Gastroesophageal sphincter (tissue), 3 donors: Measurements from ENCODE around the gene ROR1.

Source experiments
- POLR2A ChIP-seq, 2 donors: fragments of 450-650 bp; IDR thresholded peaks; one replicate each; pipeline ENCODE4 v1.6.1; 2017; ENCODE audit warnings: antibody characterized with exemption in 2 of 2, mild to moderate bottlenecking in 2 of 2, moderate library complexity in 1 of 2
- TF ChIP-seq, protein P1 (sequence below), 4 experiments: fragments of 200-600 bp in 2 of 4; fragments of 450-650 bp in 2 of 4; sonication (generic) in 1 of 4; IDR thresholded peaks; one replicate each; pipeline ENCODE4 v1.5.1; 2017 to 2019; ENCODE audit warnings: antibody characterized with exemption in 4 of 4, mild to moderate bottlenecking in 2 of 4, moderate library complexity in 2 of 4

DNA sequence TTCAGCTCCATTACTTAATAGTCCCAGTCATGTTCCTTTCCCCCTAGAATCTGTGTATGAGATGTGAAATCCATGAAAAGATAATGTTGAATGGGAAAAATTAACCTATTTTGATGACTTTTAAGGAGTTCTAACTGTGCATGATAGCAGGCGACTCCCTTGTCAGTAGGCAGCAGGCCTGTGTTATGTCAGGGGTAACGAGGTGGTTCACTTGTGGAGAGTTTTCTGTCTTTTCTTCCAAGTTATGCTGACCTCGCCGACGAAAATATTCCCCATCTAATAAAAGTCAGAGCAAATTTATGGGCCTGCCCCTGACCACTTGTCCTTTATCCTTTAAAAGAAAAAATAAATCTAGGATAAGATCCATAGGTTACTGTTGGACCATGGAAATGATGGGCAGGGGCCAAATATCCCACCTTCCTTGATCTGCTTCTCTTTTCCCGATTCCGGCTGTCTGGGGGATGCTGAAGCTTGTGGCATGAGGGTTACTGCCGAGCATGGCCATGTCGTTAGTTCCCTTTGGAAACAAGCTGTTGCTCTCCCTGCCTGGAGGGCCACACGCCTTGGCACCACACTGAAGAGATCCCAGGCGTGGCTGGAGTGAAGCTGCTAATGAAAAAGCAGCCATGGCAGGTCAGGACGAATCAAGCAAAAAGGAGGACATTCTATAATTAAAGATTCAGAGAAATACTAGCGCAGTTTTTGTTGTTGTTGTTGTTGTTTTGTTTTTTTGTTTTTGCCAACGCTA is 93.8 kb downstream of the ROR1 start:
- TF ChIP-seq POLR2A (IDR thresholded peaks at IDR 0.05), result no peak
- TF ChIP-seq, protein P1, sequence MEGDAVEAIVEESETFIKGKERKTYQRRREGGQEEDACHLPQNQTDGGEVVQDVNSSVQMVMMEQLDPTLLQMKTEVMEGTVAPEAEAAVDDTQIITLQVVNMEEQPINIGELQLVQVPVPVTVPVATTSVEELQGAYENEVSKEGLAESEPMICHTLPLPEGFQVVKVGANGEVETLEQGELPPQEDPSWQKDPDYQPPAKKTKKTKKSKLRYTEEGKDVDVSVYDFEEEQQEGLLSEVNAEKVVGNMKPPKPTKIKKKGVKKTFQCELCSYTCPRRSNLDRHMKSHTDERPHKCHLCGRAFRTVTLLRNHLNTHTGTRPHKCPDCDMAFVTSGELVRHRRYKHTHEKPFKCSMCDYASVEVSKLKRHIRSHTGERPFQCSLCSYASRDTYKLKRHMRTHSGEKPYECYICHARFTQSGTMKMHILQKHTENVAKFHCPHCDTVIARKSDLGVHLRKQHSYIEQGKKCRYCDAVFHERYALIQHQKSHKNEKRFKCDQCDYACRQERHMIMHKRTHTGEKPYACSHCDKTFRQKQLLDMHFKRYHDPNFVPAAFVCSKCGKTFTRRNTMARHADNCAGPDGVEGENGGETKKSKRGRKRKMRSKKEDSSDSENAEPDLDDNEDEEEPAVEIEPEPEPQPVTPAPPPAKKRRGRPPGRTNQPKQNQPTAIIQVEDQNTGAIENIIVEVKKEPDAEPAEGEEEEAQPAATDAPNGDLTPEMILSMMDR (IDR thresholded peaks at IDR 0.05), result no peak
